ENCODE measurements around the gene HSPA8.

DNA sequence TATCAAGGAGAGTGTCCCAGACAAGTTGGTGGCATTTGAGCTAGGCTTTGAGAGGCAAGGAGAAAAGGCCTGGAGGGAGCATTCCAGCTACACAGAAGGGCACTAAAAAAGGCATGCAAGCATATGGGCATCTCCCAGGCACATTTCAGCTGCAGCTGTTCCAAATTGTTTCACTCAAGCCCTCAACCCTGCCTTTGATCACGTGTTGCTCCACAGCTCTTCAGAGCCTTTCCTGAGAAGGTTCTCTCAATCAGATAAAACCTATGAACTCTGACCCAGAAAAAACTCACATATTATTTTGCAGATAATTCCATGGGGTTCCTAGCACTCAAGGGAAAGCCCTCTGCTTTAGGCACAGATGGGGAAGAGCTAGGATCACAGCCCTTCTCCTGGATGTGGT is 24.4 kb upstream of the HSPA8 start:
- TF ChIP-seq, protein P1, sequence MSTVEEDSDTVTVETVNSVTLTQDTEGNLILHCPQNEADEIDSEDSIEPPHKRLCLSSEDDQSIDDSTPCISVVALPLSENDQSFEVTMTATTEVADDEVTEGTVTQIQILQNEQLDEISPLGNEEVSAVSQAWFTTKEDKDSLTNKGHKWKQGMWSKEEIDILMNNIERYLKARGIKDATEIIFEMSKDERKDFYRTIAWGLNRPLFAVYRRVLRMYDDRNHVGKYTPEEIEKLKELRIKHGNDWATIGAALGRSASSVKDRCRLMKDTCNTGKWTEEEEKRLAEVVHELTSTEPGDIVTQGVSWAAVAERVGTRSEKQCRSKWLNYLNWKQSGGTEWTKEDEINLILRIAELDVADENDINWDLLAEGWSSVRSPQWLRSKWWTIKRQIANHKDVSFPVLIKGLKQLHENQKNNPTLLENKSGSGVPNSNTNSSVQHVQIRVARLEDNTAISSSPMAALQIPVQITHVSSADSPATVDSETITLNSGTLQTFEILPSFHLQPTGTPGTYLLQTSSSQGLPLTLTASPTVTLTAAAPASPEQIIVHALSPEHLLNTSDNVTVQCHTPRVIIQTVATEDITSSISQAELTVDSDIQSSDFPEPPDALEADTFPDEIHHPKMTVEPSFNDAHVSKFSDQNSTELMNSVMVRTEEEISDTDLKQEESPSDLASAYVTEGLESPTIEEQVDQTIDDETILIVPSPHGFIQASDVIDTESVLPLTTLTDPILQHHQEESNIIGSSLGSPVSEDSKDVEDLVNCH (CRISPR knock-in tag; IDR thresholded peaks at IDR 0.05) = no peak
- TF ChIP-seq SMAD1 (CRISPR knock-in tag; IDR thresholded peaks at IDR 0.05; ENCODE audit: borderline replicate concordance, low read depth) (no peak), CHD2 (IDR thresholded peaks at IDR 0.05; ENCODE audit: low read depth, low read length) (no peak), EZH2 (conservative IDR thresholded peaks at IDR 0.05; ENCODE audit: low read depth, low read length) (no peak), RBFOX2 (IDR thresholded peaks at IDR 0.05; ENCODE audit: low read depth, low read length) (no peak), HNRNPUL1 (IDR thresholded peaks at IDR 0.05; ENCODE audit: low read depth, low read length) (no peak), FOXA1 (IDR thresholded peaks at IDR 0.05) (no peak), FOXA1 (CRISPR knock-in tag; IDR thresholded peaks at IDR 0.05) (no peak), ZNF562 (CRISPR knock-in tag; IDR thresholded peaks at IDR 0.05; ENCODE audit: borderline replicate concordance) (no peak)
- TF ChIP-seq, protein P2, sequence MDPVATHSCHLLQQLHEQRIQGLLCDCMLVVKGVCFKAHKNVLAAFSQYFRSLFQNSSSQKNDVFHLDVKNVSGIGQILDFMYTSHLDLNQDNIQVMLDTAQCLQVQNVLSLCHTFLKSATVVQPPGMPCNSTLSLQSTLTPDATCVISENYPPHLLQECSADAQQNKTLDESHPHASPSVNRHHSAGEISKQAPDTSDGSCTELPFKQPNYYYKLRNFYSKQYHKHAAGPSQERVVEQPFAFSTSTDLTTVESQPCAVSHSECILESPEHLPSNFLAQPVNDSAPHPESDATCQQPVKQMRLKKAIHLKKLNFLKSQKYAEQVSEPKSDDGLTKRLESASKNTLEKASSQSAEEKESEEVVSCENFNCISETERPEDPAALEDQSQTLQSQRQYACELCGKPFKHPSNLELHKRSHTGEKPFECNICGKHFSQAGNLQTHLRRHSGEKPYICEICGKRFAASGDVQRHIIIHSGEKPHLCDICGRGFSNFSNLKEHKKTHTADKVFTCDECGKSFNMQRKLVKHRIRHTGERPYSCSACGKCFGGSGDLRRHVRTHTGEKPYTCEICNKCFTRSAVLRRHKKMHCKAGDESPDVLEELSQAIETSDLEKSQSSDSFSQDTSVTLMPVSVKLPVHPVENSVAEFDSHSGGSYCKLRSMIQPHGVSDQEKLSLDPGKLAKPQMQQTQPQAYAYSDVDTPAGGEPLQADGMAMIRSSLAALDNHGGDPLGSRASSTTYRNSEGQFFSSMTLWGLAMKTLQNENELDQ (CRISPR knock-in tag; IDR thresholded peaks at IDR 0.05; ENCODE audit: borderline replicate concordance) = no peak
- TF ChIP-seq, protein P3, sequence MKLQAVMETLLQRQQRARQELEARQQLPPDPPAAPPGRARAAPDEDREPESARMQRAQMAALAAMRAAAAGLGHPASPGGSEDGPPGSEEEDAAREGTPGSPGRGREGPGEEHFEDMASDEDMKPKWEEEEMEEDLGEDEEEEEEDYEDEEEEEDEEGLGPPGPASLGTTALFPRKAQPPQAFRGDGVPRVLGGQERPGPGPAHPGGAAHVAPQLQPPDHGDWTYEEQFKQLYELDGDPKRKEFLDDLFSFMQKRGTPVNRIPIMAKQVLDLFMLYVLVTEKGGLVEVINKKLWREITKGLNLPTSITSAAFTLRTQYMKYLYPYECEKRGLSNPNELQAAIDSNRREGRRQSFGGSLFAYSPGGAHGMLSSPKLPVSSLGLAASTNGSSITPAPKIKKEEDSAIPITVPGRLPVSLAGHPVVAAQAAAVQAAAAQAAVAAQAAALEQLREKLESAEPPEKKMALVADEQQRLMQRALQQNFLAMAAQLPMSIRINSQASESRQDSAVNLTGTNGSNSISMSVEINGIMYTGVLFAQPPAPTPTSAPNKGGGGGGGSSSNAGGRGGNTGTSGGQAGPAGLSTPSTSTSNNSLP (IDR thresholded peaks at IDR 0.05; ENCODE audit: low read depth, low read length) = no peak
